ENCODE measurements around the gene ZNF268. TPM values are rescaled to one million over a fixed set of nuclear protein-coding genes. Genes with fewer than 3 reads are reported as not detected.
"Not testable (repeated sequence)": the region's sequence is repeated elsewhere in the genome, so short reads cannot be mapped to it uniquely, and the experiment has no call there.

Gene ZNF268
- total RNA-seq, 1 donor from 2014 or later = 17.2 TPM

DNA sequence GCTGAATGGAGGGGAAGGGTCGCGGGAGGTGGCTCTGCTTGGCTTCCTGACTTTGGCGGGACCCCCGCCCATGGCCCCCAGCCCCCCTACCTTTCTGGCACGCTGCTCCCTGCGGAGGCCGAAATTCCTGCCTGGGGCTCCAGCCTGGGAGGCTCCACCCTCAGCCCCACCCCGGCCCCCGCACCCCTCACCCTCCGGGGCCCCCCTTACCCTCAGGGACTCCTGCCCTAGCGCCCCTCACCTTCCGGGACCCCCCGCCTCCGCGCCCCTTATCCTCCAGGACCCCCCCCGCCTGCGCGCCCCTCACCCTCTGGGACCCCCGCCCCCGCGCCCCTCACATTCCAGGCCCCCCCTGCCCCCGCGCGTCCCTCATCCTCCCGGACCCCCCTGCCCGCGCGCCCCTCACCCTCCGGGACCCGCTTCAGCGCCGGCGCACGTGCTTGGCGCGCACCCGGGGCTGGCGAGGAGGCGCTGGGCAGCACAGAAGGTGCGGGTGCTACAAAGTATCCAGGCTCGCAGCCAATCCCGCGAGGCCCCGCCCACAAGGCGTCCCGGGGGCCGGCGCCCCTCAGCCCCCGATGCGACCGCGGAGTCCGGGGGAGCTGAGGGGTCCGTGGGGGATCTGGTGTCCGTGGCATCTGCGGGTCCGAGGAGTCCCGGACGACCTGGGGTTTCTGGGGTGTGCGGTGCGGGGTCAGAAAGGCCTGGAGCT is 54.3 kb downstream of the ZNF268 start, which contains the start of gene ANHX:
Gene ANHX (minus strand): TSS at position 477 of the 712 bp plus-strand sequence. CDS start 1,521 bp downstream, outside the sequence.
- Mint-ChIP-seq H3K9me3 (peaks cover 27% of the 10 kb centered on the region), H3K36me3 (ENCODE audit: low read depth) (no peaks in the 10 kb centered on the region), H3K27me3 (no peaks in the 10 kb centered on the region), H3K27ac (no peak within 1 kb of the TSS), H3K4me3 (no peak within 1 kb of the TSS), H3K4me1 (no peaks in the 10 kb centered on the region)
- no peak for DNase-seq
- intact Hi-C loops (cut with micrococcal nuclease) = no loop called here

DNA sequence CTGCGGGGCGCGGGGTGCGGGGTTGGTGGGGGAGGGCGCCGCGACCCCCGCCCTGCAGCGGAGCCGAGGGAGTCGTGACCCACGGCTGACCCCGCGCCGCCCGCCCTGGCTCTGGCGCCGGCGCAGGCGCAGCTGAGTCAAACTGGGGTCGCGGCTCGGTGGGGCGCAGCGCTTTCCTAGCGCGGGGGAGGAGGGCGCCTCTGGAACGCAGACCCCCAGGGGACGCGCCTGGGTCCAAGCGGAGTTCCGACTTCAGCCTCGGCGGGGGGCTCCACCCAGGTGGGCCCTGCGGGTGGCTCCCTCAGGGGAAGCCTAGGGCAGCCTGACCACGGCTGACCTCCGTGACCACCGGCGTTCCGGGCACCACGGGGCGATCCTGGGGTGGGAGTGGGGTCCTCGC is 54.8 kb downstream of the ZNF268 start:
- DNase-seq = no peak
- Mint-ChIP-seq H3K9me3 (peaks cover 31% of the 10 kb centered on the region), H3K4me3 (no peak overlapping the region), H3K36me3 (ENCODE audit: low read depth) (no peaks in the 10 kb centered on the region), H3K4me1 (no peaks in the 10 kb centered on the region), H3K27ac (no peak overlapping the region), H3K27me3 (no peaks in the 10 kb centered on the region)
- intact Hi-C loops (cut with micrococcal nuclease) = no loop called here

DNA sequence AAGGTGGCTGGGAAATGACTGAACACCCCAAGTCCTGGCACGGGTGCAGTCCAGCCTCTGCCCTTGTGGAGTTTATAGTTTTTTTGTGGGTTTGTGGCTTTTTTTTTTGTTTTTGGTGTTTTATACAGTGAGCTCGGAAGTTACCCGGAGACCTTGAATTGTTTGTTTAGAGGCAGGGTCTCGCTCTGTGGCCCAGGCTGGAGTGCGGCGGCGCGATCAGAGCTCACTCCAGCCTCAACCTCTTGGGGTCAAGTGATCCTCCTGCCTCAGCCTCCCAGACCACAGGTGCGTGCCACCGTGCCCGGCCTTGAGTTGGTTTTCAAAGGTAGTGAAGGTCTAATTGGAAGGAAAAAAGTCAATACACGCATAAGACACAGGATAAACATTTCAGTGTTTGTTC is 55.3 kb downstream of the ZNF268 start:
- Mint-ChIP-seq H3K36me3 (ENCODE audit: low read depth) (no peaks in the 10 kb centered on the region), H3K4me3 (no peak overlapping the region), H3K27me3 (no peaks in the 10 kb centered on the region), H3K9me3 (peaks cover 31% of the 10 kb centered on the region), H3K4me1 (no peaks in the 10 kb centered on the region), H3K27ac (no peak overlapping the region)
- intact Hi-C loops (cut with micrococcal nuclease) = no loop called here
- DNase-seq = peak; percentile 45

DNA sequence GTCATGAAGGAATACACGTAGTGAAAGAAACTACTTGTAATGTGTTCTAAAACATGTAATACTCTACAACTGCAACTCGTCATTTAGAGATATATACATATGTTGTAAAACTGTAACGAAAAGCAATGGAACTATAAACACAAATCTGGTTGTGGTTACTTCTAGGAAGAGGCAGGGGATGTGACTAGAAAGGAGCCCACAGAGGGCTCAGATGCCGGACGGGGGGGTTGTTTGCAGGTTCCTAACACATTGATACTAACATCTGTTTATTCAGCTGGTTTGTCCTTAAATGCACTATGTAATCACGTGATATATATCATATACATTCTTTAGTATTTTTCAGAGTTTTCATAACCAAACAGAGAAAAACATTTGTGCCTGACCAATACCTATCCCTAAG is 70.4 kb downstream of the ZNF268 start:
- intact Hi-C loops (cut with micrococcal nuclease) = no loop called here
- H3K4me3 Mint-ChIP-seq = no peak overlapping the region
- no peaks in the 10 kb centered on the region for H3K36me3 Mint-ChIP-seq (ENCODE audit: low read depth)
- H3K27me3 Mint-ChIP-seq = no peaks in the 10 kb centered on the region
- H3K9me3 Mint-ChIP-seq = peaks cover 46% of the 10 kb centered on the region
- H3K4me1 Mint-ChIP-seq = no peaks in the 10 kb centered on the region
- no peak for DNase-seq
- H3K27ac Mint-ChIP-seq = no peak overlapping the region

DNA sequence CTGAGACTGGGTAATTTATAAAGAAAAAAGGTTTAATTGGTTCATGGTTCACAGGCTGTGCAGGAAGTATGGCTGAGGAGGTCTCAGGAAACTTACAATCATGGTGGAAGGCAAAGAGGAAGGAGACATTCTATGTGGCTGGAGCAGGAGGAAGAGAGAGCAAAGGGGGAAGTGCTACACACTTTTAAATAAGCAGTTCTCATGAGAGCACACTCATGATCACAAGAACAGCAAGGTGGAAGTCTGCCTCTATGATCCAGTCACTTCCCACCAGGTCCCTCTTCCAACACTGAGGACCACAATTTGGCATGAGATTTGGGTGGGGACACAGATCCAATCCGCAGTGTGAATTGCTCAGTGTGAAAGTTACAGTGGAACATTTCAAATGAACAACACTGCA is 74.5 kb downstream of the ZNF268 start:
- H3K27me3 Mint-ChIP-seq; H3K4me1 Mint-ChIP-seq; H3K4me3 Mint-ChIP-seq; H3K36me3 Mint-ChIP-seq (ENCODE audit: low read depth); H3K27ac Mint-ChIP-seq; intact Hi-C loops (cut with micrococcal nuclease): not testable (repeated sequence)
- DNase-seq = peak; percentile 49
- H3K9me3 Mint-ChIP-seq = peaks cover 33% of the 10 kb centered on the region

DNA sequence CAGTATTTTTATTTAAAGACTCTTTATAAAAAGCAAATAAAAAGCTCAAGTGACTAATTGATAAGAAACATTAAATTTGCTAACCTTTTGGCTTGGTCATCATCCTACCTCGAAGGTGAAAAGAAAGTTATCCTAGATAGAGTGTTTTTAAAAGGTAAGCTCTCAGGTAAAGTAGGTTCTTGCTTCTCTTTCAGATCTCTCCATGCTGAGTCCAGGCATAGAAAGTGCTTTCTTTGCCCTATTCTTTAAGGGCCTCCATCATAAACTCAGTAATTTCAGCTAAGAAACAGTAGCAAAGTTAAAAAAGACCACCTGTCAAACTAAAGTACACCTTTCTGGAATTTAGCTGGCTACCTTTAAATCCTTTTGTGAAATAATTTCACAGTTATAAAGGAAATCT is 75.0 kb downstream of the ZNF268 start:
- H3K4me3 Mint-ChIP-seq = no peak overlapping the region
- H3K27me3 Mint-ChIP-seq = no peaks in the 10 kb centered on the region
- H3K36me3 Mint-ChIP-seq (ENCODE audit: low read depth) = no peaks in the 10 kb centered on the region
- no peak overlapping the region for H3K27ac Mint-ChIP-seq
- H3K9me3 Mint-ChIP-seq = peaks cover 33% of the 10 kb centered on the region
- intact Hi-C loops (cut with micrococcal nuclease) = no loop called here
- H3K4me1 Mint-ChIP-seq = no peaks in the 10 kb centered on the region
- DNase-seq = no peak

DNA sequence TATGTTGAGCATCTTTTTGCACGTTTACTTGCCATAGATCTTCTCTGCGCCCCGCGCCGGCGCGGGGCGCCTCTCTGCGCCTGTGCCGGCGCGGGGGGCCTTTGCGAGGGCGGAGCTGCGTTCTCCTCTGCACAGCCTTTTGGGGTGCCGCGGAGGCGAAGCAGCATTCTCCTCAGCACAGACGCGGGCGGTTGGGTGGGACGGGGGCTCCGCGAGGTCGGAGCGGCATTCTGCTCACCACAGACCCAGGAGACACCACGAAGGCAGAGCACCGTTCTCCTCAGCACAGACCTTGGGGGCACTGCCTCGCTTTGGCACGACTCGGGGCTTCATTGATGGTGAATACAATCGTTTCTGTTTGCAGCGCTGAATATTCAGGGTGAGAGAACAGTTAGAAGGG is 82.9 kb downstream of the ZNF268 start:
- Mint-ChIP-seq H3K4me3 (no peak overlapping the region), H3K9me3 (no peaks in the 10 kb centered on the region), H3K4me1 (no peaks in the 10 kb centered on the region), H3K27me3 (no peaks in the 10 kb centered on the region), H3K36me3 (ENCODE audit: low read depth) (no peaks in the 10 kb centered on the region), H3K27ac (no peak overlapping the region)
- intact Hi-C loops (cut with micrococcal nuclease) = no loop called here
- DNase-seq = no peak

Other genes with a start within 250 kb of the ZNF268 start
- 6.6 and 7.6 TPM in 2 replicates for gene ZNF605, start 225.2 kb upstream of the ZNF268 start, total RNA-seq
- gene ZNF26, start 195.1 kb upstream of the ZNF268 start, total RNA-seq = 18.3 and 20.1 TPM in 2 replicates
- 20.1 and 23.1 TPM in 2 replicates for gene ZNF84, start 144.0 kb upstream of the ZNF268 start, total RNA-seq
- gene ZNF140, start 100.6 kb upstream of the ZNF268 start, total RNA-seq = 12.7 and 14.5 TPM in 2 replicates
- gene ZNF891, start 51.2 kb upstream of the ZNF268 start, total RNA-seq = 2.2 and 2.4 TPM in 2 replicates
- 3.3 and 4.2 TPM in 2 replicates for gene ZNF10, start 50.9 kb upstream of the ZNF268 start, total RNA-seq
- gene ANHX, start 54.4 kb downstream of the ZNF268 start, total RNA-seq = not detected in 2 replicates